CD4-positive, alpha-beta T cell treated with Interleukin-17A for 1 hour (primary cell): ENCODE measurements around the gene REX1BD.

Experiments used
- DNase-seq: peaks from one replicate; pipeline ENCODE4 v3.0.0-alpha.2; 2020

The REX1BD gene

GRCh38 chr19:18603958-18604819 lies 15.6 kb downstream of the REX1BD start:
- no peak for DNase-seq

GRCh38 chr19:18604820-18605159 lies 16.2 kb downstream of the REX1BD start:
- no peak for DNase-seq

DNA sequence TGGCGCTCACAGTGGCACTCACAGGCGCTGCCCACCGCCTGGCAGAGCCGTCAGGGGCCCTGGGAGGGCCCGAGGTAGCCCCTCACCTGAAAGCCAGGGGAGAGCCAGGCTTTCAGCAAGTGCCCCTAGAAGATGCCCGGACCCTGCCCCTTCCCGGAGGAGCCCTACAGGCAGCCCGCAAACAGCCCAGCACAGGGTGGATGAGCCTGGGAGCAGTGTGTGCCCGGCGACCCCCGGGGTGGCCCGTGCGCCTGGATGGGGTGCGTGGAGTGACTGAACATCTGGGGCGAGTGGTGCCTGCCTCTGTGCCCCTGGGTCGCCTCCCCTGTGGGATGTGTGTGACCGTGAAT lies 16.6 kb downstream of the REX1BD start:
- no peak for DNase-seq

DNA sequence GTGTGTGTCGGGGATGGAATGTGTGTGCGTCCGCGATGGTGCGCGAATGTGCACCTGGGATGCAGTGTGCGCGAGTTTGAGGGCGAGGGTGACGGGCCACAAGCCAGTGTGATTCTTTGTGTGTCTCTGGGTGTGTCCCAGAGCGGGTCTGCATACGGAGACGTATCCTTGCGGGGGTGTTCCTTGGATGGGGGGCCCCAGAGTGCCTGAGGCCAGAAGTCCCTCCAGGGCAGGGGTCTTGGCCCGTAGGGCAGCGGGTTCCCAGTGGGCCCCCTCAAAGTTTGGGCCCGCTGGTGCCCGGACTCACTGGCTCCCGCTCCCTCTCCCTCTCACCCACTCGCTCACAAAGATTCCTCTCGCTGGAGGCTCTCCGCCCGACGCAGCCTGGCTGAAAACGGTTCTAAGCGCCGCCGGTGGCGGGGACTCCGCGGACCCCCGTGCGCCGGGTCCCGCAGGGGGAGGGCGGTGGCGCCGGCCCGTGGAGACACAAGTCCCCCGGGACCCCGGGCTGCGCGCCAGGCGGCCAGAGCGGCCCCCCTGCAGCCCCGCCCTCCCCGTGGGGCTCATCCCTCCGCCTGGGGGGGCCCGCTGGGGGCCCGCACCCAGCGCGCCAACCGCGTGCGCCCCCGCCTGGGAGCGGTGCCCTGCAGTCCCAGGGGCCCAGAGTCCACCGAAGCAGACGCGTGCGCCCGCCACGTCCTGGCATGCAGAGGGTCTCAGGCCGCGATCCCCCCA lies 17.1 kb downstream of the REX1BD start:
- no peak for DNase-seq

- DNase-seq: no peak
Observed at GRCh38 chr19:18606281-18607225, 18.0 kb downstream of the REX1BD start, which contains the start of gene CRLF1. CRLF1 (minus strand) TSS chr19:18606799; CDS start chr19:18606656, 143 bp downstream.

DNA sequence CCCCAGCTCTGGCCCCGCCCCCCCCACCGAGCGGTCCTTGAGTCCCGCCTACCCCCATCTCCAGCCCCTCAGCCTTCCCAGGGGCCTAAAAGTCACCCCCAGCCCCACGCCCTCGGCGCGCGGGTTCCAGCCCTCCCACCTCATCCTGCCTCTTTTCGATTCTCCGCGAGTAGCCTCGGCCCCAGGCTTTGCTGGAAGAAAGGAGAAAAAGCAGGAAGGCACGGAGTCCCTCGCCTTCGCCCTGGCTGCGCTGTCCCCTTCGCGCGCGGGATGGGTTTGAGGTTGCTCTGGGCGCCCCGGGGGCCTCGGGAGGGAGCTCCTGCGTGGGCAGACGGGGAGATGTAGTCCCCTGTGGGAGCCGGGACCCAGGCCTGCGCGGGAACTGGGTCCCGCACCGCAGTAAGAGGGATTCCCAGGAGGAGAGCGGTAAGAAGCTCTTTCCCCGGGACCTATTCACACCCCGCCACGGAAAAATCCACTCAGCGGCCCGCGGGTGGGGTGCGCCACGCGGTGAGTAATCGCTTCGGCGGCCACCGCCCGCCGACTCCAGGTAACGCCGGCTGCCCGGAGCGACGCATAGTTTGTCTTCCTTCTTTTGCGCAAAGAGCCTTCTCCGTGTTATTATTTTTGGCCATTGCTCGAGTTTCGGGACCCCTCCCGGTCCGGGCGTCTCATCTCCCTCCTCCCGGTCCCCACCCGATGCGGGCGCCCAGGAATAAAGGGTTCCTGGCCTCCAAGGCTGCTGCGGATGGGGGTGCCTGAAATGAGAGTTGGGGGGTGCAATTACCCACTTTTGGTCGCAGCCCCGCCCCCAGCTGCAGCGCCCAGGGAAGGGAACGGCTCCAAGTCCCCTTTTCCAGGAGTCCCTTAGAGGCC lies 18.9 kb downstream of the REX1BD start:
- DNase-seq: no peak

DNA sequence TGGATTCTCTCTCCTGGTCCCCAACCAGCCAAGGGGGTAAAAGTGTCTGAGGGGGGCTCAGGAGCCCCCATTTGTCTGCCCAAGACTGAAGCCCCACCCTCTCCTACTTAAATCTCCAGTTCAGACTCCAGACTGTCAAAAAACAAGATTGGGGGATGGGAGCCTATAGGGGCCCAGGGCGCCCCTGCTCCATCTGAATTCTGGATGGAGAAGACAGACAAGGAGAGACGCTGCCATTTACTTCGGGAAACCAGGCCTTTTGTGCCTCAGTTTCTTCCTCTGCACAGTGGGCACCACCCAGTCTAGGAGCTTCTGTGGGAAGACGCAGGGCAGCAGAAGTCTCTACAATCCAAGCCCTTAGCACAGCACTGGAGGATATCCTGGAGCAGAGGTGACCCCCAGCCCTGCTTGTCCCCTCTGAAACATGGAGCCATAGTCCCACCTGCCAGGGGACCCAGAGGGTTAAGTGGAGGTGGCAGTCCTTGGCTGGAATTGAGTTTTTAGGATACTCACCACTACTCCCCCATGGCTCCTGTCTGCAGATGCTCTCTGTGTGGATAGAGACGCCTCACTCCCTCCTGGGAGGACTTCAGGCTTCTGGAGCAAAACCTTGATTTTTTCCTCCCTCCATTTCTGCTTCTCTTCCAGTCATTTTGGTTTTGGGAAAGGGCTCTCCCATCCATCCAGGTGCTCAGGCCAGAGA lies 19.7 kb downstream of the REX1BD start:
- DNase-seq: no peak

DNA sequence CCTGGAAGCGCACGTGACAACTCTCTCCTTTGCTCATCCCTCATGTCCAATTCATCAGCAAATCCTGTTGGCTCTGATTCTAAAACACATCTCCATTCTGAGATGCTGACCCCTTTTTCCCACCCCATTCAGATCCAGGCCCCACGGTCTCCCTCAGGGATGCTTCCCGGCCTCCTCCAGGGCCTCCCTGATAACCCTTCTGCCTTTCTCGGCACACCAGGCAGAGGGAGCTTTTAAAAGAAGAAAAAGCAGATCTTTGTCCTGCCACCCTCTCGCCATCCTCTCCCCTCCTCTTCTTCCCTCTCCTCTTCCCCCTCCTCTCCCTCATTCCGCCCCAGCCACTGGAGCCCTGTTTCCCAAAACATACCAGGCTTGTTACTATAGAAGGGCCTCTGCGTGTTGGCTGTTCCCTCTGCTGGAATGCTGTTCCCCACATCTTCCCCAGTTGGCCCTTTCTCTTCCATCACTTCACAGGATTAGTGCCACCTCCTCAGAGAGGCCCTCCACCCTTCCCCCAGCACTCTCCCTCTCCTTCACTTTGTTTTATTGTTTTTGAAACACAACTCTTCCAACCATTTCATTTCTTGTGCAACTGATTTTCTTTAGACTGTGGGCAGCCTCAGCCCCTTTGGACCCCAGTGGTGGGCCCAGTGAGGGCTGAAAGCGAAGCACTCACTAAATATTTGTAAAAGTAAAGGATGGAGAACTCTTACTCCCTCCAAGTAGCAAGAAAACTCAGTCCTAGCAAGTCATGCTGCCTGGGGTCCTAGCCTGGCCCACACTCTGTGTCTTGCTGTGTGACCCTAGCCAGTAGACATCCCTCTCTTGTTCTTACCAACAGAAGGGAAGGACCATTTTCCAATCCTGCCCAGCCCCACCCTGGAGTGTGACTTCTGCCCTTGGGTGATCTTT lies 20.5 kb downstream of the REX1BD start:
- DNase-seq: no peak

DNA sequence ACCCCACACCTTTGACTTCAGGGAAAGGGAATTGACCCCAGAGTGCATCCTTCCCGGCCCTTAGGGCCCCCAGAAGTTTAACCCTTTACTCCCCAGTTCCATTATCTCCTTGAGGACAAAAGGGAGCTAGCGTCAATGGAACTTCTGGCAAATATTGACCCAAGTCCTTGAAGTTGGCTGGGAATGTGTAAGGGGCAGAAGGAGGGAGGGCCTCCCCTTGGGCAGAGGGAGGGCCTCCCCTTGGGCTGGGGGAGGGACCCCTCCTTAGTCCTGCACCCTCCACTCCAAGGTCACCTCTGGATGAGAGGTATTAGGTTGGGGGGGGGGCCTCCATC lies 21.1 kb downstream of the REX1BD start:
- no peak for DNase-seq

DNA sequence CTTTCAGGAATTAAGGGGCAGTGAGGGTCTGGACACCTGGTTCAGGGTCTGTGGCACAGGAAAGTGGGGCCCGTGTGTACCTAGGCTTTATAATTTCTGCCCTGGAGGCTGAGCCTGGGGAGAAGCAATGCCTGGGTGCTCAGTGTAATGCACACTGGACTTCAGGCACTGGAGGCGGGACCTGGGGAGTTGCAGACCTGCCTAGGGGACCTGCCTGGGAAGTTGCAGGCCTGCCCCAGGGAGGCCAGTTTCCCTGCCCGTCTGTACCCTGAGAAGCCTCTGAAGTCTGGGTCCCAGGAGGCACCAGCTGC lies 21.6 kb downstream of the REX1BD start:
- DNase-seq: no peak

DNA sequence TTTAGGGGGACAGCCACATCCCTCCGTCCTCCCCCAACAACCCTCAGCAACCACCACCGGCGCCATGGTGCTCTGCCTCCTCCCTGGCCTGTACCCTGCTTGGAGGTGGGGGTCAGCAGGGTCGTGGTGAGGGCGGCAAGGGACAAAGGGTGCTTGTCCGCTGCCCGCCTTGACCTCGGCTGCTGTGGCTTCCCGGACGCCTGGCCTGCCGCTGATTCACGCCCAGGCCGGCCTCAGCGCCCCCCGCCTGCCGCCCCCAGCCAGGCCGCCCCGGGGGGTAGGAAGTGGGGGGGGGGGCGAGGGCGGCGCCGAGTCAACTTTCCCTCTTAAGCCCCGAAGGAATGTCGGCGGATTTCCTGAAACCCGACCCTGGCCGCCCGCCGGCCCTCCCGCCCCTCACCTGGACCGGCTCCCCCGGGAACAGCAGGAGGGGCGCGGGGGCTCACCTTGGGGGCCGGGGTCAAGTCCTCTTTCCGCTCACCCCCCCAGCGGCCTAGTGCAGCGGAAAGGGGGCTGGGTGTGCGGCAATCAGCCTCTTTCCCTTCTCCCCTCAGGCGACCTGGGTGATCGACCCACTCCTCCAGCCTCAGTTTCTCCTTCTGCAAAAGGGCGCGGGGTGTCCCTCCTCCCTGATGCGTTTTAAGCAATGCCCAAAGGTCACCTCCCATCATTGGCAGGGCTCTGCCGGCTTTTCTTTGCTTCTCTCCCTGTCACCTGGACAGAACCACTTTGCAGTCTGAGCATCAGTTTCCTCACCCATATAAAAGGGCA lies 22.1 kb downstream of the REX1BD start:
- DNase-seq: no peak

DNA sequence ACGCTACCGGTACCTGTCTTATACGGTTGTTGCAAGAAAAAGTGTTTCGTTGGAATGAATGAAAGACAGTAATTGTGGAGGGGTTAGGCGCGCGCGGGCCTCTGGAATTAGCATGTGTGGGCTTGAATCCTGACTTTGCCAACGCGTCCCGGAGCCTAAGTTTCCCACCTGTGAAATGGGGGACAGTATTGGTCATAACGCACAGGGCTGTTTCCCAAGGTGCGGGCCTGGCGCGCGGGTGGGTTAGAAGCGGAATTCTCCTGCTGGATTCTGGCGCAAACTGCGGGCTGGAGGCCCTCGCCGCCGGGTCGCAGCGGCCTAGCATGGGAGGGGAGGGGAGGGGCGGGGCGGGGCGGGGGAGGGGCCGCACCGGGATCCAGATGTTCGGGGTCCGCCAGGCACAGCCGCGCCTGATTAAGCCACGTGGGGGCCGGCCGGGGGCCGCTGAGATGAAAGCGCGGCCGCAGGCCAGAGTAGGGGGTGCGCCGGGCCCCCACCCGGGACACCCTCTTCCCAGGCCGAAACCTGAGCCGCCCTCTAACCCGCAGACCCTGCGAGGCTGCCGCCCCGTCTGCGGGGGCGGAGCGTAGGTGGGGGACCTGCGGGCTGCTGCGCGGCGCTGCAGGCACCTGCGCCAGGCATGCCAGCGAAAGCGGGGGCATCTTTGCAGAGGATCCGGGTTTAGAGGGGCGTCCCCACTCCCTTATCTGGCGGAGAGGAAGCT lies 22.9 kb downstream of the REX1BD start:
- no peak for DNase-seq

DNA sequence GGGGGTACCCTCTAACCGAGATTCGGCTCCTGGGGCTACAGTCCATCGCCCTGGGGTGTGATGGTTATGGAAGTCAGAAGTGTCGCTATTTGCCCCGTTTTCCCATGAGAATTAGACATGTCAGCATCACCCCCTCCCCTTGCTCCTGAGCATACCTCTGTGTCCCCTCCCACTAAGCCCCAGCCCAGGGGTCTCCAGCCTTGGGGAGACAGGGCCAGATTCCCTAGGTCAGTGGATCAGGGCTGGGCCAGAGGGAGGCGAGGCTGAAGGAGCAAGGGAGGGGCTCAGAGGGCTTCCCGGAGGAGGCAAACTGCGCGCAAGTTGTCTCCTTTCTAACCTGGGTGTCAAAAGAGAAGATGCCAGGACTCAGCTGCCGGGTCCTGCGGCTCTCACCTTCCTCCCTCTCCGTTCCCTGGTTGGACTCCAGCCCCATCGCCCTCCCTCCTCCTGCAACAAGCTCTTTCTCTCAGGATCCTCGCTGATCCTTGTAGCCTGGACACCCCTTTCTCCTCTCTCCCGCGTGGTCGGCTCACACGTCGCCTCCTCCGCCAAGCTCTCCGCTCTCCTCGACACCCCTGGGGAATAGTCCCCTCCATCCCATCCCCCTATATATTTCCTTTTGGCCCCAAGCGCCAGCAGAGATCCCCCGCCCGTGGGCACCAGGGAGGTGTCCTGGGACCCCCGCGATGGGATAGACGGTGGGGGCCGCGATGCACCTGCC lies 23.6 kb downstream of the REX1BD start:
- DNase-seq: no peak

- peak; percentile 61 for DNase-seq
Observed at GRCh38 chr19:18612772-18613588, 24.4 kb downstream of the REX1BD start, which contains the start of gene TMEM59L. TMEM59L (plus strand) TSS chr19:18612870; CDS start chr19:18612959, 89 bp downstream.

DNA sequence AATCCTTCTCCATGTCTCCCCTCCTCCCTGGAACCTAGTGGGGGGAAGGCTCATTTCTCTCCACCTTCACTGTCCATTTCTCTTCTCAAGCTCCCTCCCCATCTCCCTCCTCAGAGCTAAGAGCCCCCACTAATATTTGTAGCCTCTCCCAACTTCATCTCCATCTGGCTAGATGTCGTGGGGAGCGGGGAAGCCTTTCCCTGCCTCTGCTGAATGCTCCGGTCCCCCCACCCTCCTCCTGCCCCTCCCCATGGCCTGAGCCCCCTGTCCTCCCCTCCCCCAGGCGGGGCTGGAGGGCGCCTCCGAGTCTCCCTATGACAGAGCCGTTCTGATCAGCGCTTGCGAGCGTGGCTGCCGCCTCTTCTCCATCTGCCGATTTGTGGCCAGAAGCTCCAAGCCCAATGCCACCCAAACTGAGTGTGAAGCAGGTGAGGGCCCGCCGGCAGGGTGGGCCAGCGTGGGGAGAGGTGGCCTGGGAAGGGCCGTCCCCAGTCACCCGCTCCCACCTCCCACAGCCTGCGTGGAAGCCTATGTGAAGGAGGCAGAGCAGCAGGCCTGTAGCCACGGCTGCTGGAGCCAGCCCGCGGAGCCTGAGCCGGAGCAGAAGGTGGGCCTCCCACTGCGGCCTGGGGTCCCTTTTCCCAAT lies 25.1 kb downstream of the REX1BD start:
- no peak for DNase-seq

DNA sequence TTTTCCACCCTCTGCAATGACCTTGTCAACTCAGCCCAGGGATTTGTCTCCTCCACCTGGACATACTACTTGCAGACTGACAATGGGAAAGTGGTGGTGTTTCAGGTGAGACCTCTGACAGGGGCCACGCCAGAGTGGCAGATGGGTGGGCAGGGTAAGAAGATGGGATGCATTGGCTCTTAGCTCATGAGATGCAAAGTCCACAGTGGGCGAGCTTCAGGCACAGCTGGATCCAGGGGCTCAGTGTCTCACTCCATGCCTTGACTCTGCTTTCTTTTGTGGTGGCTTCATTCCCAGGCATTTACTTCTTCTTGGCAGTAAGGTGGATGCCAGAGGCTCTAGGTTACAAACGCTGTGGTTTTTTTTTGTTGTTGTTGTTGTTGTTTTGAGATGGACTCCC lies 27.4 kb downstream of the REX1BD start:
- DNase-seq: no peak

GRCh38 chr19:18617562-18617961 lies 29.0 kb downstream of the REX1BD start:
- DNase-seq: no peak
